Measurements from ENCODE around the gene DCP1A. TPM values are rescaled to one million over a fixed set of nuclear protein-coding genes. Genes with fewer than 3 reads are reported as not detected.

Gene DCP1A
- total RNA-seq, 1 donor: 19.9 TPM

- no peak for TF ChIP-seq CTCF (IDR thresholded peaks at IDR 0.05; ENCODE audit: insufficient read depth, low read depth, low read length)
- DNase-seq (ENCODE audit: low read depth): no peak
- no peak overlapping the region for H3K4me3 ChIP-seq (ENCODE audit: low read depth, low read length)
These were observed 96.9 kb downstream of the DCP1A start for GRCh38 chr3:53250453-53250852.

DNA sequence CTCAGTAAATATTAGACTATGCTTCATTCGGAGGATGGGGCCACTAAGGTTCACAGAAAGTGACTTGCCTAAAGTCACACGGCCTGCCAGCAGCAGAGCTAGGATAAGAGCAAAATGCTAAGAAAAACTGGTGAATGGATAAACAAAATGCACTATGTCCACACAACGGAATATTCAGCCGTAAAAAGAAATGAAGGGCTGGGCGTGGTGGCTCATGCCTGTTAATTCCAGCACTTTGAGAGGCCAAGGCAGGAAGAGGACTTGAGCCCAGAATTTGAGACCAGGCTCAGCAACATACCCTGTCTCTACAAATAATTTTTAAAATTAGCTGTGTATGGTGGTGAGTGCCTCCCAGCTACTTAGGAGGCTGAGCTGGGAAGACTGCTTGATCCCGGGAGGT lies 99.2 kb downstream of the DCP1A start:
- TF ChIP-seq CTCF (IDR thresholded peaks at IDR 0.05; ENCODE audit: insufficient read depth, low read depth, low read length): no peak
- DNase-seq (ENCODE audit: low read depth): no peak
- H3K4me3 ChIP-seq (ENCODE audit: low read depth, low read length): no peak overlapping the region

DNA sequence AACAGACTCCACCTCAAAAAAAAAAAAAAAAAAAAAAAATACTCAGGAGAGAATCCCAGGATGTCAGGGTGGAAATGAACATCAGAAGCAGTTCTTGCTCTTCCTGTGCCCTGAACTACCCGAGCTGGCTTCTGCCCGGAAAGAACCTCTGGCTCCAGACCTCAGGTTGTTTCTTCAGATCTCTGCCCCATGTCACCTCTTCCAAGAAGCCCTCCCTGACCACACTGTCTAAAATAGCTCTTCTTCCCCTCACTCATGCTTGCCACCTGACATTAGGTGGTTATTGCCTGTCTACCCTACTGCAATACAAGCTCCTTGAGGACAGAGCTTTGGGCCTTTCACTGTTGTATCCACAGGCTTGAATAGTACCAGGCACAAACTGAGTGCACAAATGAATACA lies 99.7 kb downstream of the DCP1A start:
- no peak for DNase-seq (ENCODE audit: low read depth)
- H3K4me3 ChIP-seq (ENCODE audit: low read depth, low read length): no peak overlapping the region
- TF ChIP-seq CTCF (IDR thresholded peaks at IDR 0.05; ENCODE audit: insufficient read depth, low read depth, low read length): no peak

DNA sequence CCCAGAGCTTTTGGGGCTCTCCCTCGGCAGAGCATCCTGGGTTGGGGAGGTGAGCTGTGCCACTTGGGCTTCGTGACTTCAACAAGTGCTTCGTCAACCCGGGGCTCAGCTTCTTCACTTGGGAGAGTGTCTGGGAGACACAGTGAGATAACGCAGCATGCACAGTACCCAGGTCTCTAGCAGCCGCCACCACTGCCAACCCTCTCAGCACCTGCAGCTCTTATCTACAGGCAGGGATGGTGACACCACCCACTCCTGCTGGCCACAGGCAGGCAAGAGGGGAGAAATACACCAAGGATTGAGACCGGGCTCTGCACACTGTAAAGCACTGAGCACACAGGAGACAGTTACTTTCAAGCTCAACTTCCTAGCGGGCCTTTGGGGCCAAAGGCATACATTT lies 103.1 kb downstream of the DCP1A start:
- TF ChIP-seq CTCF (IDR thresholded peaks at IDR 0.05; ENCODE audit: insufficient read depth, low read depth, low read length): no peak
- DNase-seq (ENCODE audit: low read depth): no peak

GRCh38 chr3:53243785-53244184 lies 103.6 kb downstream of the DCP1A start:
- no peak for DNase-seq (ENCODE audit: low read depth)
- H3K4me3 ChIP-seq (ENCODE audit: low read depth, low read length): no peak overlapping the region
- no peak for TF ChIP-seq CTCF (IDR thresholded peaks at IDR 0.05; ENCODE audit: insufficient read depth, low read depth, low read length)

More for the DNA sequence above, 103.1 kb downstream of the DCP1A start:
- no peak overlapping the region for H3K4me3 ChIP-seq (ENCODE audit: low read depth, low read length)

GRCh38 chr3:53243165-53243564 lies 104.2 kb downstream of the DCP1A start:
- TF ChIP-seq CTCF (IDR thresholded peaks at IDR 0.05; ENCODE audit: insufficient read depth, low read depth, low read length): no peak
- DNase-seq (ENCODE audit: low read depth): peak; percentile 56
- H3K4me3 ChIP-seq (ENCODE audit: low read depth, low read length): no peak overlapping the region

GRCh38 chr3:53242642-53243041 lies 104.7 kb downstream of the DCP1A start:
- no peak overlapping the region for H3K4me3 ChIP-seq (ENCODE audit: low read depth, low read length)
- peak; percentile 29 for DNase-seq (ENCODE audit: low read depth)
- no peak for TF ChIP-seq CTCF (IDR thresholded peaks at IDR 0.05; ENCODE audit: insufficient read depth, low read depth, low read length)
